ENCODE results near the gene FTCD. TPM values are rescaled to one million over a fixed set of nuclear protein-coding genes. Genes with fewer than 3 reads are reported as not detected.
A peak's percentile ranks its signal among the peaks of the same experiment; 100 is the strongest.

The FTCD gene
- total RNA-seq, 1 donor from 2014 or later = 0.85 TPM

GRCh38 chr21:46129846-46130651, 25.3 kb downstream of the FTCD start:
- H3K4me3 ChIP-seq = no peak overlapping the region
- no peaks in the 10 kb centered on the region for H3K4me1 ChIP-seq
- peak overlapping the region in 1 of 2 donors; percentile 27 for H3K27ac ChIP-seq
- TF ChIP-seq CTCF (IDR thresholded peaks at IDR 0.05) = no peak
- intact Hi-C loops (cut with DNase I) = loop anchor here (2.0 kb wide), 1 partner anchor 31 kb away; the partner anchor contains the start of gene COL6A2
- H3K27me3 ChIP-seq = no peaks in the 10 kb centered on the region
- H3K9me3 ChIP-seq = no peaks in the 10 kb centered on the region
- peaks cover 45 to 55% of the 10 kb centered on the region in 2 donors for H3K36me3 ChIP-seq
- no peak for DNase-seq (ENCODE audit: low spot score in 2 of 2)

- no peak overlapping the region for H3K27ac ChIP-seq
Measured at GRCh38 chr21:46128933-46129571, 26.3 kb downstream of the FTCD start.

GRCh38 chr21:46128106-46128932, 27.1 kb downstream of the FTCD start:
- H3K27me3 ChIP-seq = no peaks in the 10 kb centered on the region
- H3K9me3 ChIP-seq = no peaks in the 10 kb centered on the region
- TF ChIP-seq CTCF (IDR thresholded peaks at IDR 0.05) = no peak
- no peaks in the 10 kb centered on the region for H3K4me1 ChIP-seq
- peak in 1 of 2 donors; percentile 55 for DNase-seq (ENCODE audit: low spot score in 2 of 2)
- intact Hi-C loops (cut with DNase I) = loop anchor here (2.0 kb wide), 1 partner anchor 30 kb away; the partner anchor contains the start of gene COL6A2
- no peak overlapping the region for H3K4me3 ChIP-seq
- no peak overlapping the region for H3K27ac ChIP-seq
- H3K36me3 ChIP-seq = peaks cover 54 to 66% of the 10 kb centered on the region in 2 donors

More at GRCh38 chr21:46128933-46129571, 26.3 kb downstream of the FTCD start:
- no peaks in the 10 kb centered on the region for H3K9me3 ChIP-seq
- intact Hi-C loops (cut with DNase I) = loop anchor here (2.0 kb wide), 1 partner anchor 30 kb away; the partner anchor contains the start of gene COL6A2
- H3K27me3 ChIP-seq = no peaks in the 10 kb centered on the region
- no peak for DNase-seq (ENCODE audit: low spot score in 2 of 2)
- H3K4me1 ChIP-seq = no peaks in the 10 kb centered on the region
- peaks cover 54 to 65% of the 10 kb centered on the region in 2 donors for H3K36me3 ChIP-seq
- no peak for TF ChIP-seq CTCF (IDR thresholded peaks at IDR 0.05)
- H3K4me3 ChIP-seq = no peak overlapping the region

- DNase-seq (ENCODE audit: low spot score in 2 of 2) = peak in 1 of 2 donors; percentile 63
- H3K27ac ChIP-seq = no peak overlapping the region
- intact Hi-C loops (cut with DNase I) = loop anchor here (2.0 kb wide), 1 partner anchor 29 kb away; the partner anchor contains the start of gene COL6A2
Measured at GRCh38 chr21:46127239-46128105, 27.9 kb downstream of the FTCD start.

More at GRCh38 chr21:46127239-46128105, 27.9 kb downstream of the FTCD start:
- Histone ChIP-seq H3K9me3 (no peaks in the 10 kb centered on the region), H3K27me3 (no peaks in the 10 kb centered on the region), H3K4me1 (no peaks in the 10 kb centered on the region), H3K4me3 (no peak overlapping the region), H3K36me3 (peaks cover 63 to 73% of the 10 kb centered on the region in 2 donors)
- no peak for TF ChIP-seq CTCF (IDR thresholded peaks at IDR 0.05)
